Activated CD4-positive, alpha-beta T cell treated with anti-CD3 and anti-CD28 coated beads, Interleukin-2, amount 50 U/mL, for 4 hours (primary cell): ENCODE measurements around the gene IGSF1.

Experiments used
- DNase-seq, 2 experiments: peaks; one replicate each; pipeline ENCODE4 v3.0.0-alpha.2; 2020

IGSF1 gene, protein sequence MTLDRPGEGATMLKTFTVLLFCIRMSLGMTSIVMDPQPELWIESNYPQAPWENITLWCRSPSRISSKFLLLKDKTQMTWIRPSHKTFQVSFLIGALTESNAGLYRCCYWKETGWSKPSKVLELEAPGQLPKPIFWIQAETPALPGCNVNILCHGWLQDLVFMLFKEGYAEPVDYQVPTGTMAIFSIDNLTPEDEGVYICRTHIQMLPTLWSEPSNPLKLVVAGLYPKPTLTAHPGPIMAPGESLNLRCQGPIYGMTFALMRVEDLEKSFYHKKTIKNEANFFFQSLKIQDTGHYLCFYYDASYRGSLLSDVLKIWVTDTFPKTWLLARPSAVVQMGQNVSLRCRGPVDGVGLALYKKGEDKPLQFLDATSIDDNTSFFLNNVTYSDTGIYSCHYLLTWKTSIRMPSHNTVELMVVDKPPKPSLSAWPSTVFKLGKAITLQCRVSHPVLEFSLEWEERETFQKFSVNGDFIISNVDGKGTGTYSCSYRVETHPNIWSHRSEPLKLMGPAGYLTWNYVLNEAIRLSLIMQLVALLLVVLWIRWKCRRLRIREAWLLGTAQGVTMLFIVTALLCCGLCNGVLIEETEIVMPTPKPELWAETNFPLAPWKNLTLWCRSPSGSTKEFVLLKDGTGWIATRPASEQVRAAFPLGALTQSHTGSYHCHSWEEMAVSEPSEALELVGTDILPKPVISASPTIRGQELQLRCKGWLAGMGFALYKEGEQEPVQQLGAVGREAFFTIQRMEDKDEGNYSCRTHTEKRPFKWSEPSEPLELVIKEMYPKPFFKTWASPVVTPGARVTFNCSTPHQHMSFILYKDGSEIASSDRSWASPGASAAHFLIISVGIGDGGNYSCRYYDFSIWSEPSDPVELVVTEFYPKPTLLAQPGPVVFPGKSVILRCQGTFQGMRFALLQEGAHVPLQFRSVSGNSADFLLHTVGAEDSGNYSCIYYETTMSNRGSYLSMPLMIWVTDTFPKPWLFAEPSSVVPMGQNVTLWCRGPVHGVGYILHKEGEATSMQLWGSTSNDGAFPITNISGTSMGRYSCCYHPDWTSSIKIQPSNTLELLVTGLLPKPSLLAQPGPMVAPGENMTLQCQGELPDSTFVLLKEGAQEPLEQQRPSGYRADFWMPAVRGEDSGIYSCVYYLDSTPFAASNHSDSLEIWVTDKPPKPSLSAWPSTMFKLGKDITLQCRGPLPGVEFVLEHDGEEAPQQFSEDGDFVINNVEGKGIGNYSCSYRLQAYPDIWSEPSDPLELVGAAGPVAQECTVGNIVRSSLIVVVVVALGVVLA (N-terminal part only)

DNA sequence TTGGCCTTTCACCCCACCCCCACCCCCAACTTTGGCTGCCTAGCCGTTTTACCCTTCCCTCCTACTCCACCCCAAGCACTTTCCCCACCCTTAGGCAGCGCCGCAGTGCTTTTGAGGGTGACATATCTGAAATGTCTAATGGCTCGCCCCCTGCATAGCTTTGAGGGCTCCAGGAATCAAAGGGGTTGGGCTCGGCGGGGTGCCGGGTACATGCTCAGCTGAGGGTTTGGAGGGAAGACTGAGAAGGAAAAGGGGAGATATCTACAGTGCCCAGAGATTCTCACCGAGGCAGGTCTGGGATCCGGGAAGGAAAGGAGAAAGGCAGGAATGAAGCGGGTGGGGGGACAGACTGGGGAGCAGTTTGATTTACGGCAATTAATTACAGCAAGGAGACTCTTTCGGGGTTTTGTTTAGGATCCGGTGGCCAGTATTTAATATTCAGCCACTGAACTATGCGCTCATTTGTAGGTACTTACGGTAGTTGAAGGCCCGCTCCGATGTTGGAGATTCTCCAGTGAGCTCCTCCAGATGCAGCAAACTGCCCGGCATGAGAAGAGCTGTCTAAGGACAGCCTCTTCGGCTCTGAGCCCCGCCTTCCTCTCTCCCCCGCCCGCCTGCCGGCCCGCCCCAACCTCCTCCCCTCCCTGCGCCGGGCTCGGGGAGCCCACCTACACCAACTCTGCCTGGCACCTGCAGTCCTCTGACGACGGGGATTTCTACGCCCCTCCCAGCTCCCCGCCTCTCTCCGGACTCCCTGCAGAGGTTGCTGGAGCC, at the start of gene IGSF1:
Gene IGSF1, minus strand, starts transcription at position 569 of the 774 bp plus-strand sequence. CDS start 2,632 bp downstream, outside the sequence.
- no peak for DNase-seq

DNA sequence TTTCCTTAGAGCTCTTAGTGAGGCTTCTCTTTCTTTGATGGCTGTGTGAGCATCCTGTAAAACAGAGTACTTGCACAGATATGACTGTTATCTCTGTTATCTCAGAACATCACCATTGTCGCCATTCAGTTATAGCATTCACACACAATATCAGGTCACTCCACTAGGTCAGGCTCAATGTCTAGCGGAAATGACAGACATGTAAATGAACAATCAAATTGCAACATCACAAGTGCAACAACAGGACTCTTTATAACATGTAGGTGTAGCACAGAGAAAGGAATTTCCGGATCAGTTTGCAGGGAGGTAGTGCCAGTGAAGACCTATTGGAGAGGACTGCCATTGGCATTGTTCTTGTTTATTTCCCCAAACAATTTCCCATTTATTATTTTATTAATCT, 43.2 kb upstream of the IGSF1 start:
- DNase-seq, result no peak

DNA sequence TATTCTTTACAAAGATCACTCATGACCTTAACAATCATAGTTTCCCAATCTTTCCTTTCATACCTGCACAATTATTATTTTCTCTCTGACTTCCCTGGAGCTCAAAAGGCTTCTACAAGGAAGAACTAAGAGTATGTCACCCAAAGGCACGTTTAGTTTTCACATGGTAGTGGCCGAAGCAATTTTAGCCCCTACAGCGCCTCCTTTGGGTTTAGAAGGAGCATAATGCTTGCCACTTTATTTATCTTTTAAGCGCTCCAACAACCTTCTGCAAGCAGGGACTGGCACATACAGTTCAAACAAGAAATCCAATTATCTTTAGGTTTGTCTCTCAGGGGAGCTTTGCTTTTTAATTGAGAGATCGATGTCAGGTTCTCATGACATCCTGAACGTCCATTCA, 42.0 kb upstream of the IGSF1 start:
- no peak for DNase-seq

DNA sequence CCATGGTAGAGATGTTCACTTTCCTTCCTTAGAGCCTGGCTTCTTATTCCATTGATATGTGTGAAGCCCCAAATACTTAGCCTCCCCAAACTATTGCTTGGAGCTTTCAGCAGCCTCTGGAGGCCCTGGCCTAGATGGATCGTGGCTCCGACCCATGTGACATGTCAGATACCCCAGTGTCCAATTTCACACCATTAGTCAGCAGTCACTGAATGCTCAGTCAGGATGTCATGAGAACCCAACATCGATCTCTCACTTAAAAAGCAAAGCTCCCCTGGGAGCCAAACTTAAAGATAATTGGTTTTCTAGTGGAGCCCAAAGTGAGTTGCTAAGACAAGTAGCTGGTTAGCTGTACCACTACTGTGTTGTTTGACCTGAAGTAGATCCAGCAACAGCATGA, 41.6 kb upstream of the IGSF1 start:
- DNase-seq, result no peak

DNA sequence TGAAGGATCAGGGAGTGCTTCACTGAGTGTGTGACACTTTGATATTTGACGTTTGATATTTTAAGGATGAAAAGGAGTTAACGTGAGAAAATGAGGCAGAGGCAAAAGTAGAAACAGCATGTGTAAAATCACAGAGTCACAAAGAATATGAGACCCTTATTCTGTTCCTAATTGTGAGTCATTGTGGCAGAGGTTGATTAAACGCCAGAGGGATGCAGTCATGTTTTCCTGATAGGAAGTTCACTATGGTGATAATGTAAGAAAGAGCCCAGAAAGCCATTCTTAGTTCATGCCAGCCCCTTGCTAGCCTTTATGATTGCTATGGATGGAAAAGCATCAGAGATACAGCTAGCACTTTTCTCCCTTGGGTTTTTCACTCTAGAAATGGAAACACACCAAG, 33.5 kb upstream of the IGSF1 start:
- no peak for DNase-seq

DNA sequence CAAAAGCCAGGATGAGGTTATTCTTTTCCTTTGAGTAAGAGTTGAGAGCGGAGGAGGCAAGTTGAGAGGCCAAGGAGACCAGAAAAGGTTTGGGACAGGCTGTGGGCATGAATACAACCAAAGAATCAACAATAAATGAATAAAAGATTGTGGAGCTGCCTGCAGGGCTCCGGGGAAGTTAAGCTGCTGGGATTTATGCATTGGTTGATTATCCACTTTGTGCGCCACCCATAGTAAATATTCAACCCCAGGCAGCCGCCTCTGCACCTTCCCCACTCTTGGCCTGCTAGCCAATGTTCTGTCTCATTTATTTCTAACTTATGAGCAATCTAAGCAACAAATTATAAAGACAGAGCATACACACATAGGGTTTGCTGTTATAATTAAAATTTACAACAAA, 28.2 kb upstream of the IGSF1 start:
- DNase-seq, result no peak

DNA sequence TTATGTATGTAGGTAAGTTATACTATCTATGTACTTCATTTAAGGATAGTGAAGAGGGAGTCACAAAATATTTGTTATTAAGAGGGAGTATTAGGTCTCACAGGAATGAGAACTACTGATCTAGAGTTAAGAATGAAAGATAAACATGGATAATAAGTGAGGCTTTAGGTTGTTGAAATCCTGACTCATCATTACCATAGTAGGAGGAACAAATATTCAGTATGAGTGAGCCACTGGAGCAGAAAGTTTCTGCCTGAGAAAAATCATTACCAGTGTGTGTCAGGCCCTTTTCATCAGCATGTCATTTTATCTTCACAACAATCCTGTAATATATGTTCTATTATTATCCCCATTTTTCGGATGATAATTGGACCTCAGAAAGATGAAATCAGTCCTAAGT, 27.2 kb upstream of the IGSF1 start:
- DNase-seq, result no peak

DNA sequence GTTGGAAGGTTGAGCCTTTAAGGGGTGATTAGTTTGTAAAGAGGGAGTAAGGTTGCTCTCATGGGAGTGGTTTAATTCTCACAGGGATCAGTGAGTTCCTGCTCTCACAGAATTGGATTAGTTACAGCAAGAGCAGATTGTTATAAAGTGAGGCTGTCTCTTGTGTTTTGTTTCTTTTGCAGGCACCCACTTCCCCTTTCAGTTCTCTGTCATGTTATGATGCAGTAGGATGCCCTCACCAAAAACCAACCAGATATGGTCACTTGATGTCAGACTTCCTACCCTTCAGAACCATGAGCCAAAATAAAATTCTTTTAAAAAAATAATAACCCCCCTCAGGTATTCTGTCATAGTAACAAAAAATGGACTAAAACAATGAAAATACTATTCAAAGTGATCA, 19.9 kb upstream of the IGSF1 start:
- no peak for DNase-seq

DNA sequence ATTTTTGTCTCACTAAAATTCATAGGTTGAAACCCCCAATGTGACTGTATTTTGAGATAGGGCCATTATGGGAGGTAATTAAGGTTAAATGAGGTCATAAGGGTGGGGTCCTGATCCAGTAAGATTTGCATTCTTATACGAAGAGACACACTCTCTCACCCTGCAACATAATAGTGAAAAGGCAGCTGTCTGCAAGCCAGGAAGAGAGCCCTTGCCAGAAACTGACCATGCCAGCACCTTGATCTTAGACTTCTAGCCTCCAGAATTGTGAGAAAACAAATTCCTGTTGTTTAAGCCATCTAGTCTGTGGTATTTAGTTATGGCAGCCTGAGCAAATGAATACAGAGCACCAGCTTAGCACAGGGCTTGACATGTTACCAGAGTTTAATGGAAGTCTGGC, 17.5 kb upstream of the IGSF1 start:
- DNase-seq, result no peak

DNA sequence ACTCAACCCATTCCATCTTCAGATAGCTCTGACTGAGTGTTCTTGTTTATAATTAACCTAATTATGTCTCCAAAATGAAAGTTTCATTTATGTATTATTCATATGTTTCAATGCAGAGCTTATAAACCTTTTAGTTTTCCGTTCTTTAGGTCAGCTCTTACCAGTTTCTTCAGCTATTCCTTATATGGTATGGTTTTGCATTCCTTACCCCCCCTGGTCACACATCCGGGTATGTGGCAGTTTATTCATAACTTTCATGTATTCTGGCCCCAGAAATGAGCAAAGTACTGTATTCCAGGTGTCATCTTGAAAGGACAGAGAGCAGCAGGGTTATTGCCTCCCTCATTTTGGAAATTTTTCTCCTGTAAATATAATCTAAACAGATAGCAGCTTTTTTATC, 16.8 kb upstream of the IGSF1 start:
- DNase-seq, result no peak

DNA sequence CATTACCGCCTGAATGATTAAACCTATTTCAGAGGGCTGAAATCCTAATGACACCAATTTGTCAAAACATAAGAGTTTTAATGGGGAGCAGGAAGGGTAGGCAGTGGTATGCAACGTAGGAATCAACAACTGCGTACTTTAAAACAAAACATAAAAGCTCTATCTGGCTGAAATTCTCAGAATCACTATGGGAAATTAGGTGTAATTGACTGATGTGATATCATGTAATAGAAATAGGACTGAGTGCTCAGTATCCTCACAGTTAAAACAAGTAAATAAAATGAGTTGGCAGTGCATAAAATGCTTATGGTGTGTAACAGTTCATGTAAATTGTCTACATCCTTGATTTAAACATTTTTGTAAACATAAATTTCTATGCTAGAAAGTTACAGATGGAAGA, 13.6 kb upstream of the IGSF1 start:
- DNase-seq, result no peak

DNA sequence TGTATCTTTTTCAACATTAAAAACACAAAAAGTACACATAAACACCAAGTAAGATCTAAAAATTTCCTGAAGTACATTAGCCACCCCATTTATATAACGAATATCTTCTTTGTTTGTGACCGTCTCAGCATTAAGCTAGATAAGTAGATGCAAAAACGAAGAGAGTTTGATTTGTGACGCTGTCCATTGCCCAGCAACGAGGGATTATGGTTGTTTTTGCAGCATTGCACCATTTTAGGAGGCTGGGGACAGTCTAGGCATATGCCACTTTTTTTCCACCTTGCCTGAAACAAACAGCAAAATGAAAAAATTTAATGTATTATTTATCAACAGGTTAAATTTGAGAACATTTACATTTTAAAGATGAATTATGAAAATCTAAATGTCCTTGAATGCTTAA, 12.0 kb upstream of the IGSF1 start:
- DNase-seq, result no peak

DNA sequence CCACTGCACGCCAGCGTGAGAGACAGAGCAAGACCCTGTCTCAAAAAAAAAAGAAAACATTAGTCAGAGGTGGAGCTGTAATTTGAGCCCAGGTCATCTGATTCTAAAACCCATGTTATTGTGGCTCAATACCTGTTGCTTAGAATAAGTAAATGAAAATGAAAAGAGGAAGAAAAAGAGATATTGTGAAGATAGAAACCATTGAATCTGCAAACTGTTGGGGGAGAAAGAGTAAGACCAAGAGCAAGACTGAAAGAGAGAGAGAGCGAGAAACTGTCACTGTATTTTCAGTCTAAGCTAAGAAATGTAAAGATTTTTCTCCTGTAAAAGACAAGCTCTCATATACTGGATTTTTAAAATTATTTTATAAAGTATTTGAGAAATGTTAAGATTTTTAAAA, 9.7 kb upstream of the IGSF1 start:
- no peak for DNase-seq

DNA sequence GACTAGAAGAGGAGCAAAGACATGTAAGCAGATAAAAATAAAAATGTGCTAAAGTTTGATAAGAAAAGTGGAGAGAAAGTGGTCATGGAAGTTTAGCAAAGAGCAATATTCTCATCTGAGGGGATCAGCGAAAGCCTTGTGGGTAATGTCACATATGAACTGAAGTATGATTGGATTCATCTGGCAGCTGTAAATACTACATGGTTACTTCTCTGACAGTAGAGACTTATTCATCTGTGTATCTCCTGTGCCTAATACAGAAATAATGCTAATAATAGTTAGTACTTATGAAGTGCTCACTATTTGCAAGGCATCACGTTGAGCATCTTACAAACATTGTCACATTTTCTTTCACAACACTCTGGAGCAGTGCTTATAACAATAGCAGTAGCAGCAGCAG, 8.9 kb upstream of the IGSF1 start:
- DNase-seq, result no peak

DNA sequence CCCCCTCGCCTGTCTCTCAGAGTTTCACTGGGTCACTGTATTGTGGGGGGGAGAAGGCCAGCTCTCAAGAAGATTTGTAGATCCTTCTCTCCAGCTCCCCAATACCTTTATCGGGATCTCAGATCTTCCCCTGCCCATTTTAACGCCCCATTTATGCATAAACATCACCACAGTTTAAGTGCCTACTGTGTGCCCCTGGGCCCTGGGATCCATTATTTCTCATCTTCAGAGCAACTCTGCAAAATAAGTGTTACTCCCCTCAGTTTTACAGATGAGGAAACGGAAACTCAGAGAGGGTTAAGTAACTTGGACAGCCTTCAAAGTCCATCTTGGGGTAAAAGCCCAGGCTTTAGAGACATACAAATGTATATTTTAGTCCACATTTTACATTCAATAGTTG, 421 bp upstream of the IGSF1 start:
- DNase-seq, result no peak

DNA sequence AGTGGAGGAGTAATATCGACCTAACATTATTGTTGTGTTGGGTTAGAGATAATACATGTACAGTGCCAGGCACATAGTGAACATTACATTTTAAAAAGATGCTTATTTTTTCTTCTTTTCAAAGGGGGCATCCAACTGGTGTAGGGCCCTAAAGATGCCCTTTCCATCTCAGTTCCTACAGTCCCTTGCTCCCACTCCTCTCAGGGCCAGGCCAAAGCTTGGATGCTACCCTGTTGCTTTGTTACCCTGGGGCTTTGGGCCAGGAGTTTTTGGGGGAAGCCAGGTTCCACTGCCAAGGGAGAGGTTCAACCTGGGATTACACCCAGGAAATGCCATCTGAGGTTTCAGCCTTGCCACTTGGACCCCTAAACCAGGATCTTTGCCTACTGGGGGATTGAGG, 918 bp downstream of the IGSF1 start:
- DNase-seq, result no peak

DNA sequence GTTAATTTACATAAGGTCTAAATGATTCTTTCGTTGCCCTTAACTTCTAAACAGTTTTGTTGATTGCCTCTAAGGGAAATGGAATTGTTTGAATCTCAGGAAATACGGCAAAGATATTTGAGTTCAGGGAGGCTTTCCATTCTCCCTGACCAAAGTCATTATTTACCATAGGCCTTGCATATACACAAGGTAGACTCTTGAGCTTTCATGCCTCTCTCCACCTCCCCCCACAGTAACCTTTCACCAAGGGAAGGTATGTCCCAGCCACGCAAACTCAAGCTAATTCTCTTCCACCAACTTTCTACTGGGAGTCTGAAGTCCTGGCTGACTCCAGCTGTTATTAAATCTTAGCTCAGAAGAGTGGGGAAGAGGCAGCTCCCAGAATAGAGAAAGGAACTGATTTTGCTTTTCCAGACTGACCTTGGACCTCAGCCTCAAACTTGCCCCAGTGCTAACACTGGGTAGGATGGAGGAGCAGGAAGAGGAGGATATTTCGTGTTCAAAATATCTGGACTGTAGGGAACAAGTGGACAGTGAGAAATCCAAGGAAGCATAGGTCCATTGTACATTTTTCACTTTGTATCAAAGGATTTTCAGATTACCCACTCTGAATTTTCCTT, 1.4 kb downstream of the IGSF1 start:
- no peak for DNase-seq

DNA sequence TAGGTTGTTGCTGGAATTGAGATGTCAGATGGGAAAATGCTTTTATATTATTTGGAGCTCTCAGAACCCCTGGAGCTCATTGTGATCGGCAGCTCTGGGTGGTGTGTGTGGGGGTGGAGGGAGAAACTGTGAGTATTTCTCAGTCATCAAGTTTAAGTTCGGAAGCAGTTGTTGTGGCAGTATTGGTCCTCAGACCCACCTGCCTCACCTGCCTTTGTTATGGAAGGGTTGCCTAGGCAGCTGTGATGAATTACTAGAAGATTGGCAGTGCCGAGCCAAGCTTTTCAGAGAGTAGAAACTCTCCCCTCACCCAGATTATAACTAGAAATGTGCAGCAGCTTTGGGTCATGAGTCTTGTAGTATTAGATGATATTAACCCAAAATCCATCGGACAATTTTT, 9.5 kb downstream of the IGSF1 start:
- no peak for DNase-seq

DNA sequence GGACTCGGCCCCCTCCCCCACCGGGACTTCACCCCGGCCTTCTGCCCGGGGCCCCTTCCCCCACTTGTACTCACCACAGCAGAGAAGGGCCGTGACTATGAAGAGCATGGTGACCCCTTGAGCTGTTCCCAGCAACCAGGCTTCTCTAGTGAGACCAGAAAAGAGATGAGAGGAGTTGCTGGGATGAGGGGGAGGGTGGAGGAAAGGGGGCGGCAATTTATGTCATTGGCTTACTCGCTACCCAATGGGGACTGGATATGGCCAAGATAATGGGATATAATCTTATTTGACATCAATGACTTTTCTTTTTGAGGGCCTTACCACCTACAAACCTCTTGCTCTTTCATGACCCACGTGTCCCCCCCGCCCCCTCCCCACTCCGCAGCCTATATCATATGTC, 9.9 kb downstream of the IGSF1 start:
- DNase-seq, result no peak

DNA sequence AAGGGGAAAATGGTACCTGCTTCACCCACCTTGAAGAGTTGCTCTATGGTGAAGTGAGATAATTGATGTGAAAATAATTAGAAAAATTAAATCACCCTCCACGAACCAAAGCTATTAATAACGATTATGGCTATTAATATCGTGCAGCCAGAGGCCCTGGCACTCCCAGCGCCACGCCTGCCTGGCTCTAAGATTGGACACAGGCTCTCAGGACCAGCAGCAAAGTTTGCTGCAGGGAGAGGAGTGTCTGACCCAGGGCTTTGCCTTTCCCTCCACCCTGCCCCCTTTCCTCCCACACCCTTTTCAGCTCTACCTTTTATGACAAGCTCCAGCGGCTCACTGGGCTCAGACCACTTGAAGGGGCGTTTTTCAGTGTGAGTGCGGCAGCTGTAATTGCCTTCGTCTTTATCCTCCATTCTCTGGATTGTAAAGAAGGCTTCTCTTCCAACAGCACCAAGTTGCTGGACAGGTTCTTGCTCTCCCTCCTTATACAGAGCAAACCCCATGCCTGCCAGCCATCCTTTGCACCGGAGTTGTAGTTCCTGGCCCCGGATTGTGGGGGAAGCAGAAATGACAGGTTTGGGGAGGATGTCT, 11.5 kb downstream of the IGSF1 start:
- no peak for DNase-seq

DNA sequence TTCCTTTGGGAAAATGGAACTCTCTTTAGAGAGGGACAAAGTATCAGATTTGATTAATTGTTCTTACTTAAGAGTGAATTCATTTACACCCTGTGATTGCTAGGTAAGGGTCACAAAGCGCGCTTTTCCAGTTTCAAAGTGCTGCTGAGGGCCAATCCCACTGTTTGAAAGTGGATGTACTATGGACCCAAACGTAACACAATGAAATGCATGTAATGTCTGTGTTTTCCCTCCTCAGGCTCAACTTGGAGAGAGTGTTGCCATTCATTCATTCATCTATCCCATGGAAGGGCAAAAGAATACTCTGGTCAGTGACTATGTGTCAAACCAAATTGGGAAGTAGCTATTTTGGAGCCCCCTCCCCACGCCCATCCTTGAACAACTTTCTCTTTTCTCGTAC, 16.1 kb downstream of the IGSF1 start:
- no peak for DNase-seq

DNA sequence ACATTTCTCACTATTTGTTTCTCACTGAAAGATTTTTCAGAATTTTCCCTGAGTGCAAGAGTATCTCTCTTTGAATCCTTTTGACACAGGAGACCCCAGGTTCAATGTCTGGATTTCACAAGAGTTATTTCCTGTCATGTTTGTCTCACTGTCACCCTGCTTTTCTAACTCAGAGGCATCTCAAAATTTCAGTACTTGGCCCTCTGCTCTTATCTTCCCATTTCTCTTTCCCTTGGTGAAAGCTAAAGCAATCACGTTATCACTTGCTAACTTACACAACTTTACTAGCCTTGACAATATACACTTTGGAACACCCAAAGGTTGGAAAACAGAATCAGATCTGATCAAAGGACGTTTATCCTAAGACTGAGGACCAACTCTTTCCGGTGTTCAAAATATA, 17.3 kb downstream of the IGSF1 start:
- DNase-seq, result no peak
